Fibroblast of skin of right quadriceps (primary cell): ENCODE results near the gene DHX8.

ENCODE experiments used
- DNase-seq: peaks from one replicate; pipeline ENCODE4 v3.0.0-alpha.2; 2013

The DHX8 gene

DNA sequence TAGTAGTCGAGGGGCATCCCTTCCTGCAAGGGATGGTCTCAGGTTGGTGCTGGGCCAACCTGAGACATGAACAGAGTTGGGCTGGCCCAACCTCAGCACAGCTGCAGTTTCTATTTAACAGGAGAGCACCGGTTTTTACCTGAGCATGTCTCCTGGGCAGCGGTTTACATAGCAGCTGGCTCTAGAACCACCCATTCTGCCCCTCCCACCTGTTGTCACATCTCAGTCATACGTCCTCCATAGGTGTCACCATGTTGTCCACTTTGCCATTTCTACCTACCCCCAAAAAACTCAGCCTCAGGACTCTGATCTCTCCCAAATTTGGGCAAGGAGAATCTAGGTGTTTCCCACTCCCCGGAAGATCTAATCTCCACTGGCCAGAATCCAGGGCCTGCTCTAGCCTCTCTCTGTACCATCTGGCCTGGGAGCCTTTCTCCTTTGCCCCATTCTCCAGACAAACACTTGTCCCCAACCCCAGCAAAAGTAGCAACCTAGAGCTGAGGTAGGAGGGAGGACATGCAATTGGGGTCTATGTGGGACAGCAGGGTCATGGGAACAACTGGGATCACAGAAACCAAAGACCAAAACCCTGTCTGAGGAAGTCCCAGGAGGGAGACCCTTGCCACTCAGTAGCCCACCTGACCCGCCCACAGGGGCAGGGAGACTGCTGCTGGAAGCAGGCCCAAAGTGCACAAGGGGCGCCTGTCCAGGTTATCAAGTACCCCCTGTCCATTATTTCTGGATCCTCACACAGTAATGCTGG is 43.3 kb downstream of the DHX8 start:
- DNase-seq = no peak

DNA sequence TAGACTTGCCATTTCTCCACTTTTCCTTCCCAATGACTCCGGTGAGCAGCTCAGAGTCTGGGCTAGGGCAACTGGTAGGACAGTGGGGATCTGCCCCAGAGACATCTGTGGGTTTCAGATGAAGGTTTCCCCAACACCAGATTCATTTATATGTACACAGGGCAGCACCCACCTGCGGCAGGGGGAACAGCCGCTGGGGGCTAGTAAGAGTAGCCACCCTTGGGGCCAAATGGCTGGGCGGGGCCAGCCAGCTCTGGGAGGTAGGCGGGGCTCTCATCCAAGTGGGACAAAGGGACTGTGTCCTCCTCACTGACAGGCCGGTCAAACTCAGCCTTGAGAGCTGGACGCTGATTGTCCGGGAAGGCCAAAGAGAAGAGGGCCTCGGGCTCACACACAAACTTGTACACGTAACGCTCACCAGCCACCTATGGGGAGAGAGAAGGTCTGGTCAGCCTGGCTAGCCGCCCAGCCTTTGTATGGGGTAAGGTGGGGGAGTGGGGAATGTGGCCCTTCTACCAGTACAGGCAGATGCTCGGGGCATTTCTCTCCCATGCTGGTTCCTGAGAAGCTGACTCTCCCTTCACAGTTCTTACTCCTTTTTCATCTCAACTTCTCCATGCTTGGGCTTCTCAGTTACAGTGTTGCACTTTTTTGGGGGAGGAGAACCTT is 44.7 kb downstream of the DHX8 start:
- no peak for DNase-seq

DNA sequence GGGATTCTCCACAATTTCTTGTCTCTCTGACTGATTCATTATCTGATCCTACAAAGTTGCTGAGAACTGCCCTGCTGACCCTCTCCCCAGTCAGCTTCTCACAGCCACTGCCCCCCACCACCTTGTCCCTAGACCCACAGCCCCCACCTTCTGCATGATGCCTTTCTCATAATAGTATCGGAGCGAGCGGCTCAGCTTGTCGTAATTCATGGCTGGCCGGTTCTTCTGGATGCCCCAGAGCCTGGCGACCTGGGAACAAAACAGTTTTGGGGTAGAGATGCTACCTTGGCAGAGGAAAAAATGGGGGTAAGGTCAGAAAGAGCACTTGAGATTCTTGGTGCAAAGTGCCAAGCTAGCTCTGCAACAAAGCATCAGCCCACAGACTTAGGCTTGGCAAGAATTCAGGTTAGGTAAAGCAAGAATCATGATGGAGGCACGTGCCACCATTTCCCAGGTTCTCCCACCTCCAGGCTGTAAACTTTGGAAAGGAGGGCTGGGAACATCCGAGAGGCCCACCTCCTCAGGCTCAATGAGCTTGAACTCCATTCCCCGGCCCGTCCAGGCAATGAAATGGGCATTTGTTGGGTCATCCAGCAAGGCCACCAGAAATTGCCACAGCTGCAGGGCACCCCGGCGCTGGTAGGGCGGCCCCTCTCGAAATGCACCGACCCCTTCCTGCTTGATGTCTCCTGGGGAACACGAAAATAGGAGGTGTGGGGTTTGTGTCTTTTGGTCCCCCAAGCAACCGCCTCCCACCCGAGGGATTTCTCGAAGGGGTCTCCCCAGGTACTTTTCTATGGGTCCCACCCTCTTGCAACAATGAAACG is 45.4 kb downstream of the DHX8 start:
- no peak for DNase-seq

DNA sequence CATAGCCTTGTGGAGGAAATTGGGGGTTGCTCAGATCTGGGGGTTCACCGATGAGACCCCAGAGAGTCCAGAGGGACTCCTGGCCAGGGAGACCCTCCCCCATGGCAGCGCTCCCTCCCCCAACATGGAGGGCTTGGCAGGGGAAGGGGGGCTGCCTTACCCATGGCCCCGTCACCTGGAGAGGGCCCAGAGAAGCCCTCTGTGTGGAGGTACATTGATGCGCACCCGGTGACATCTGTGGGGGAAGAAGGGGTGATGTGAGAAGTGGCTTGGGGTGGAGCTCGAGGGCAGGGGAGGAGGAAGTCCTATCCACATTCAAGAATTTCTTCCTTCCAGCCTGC is 46.1 kb downstream of the DHX8 start:
- DNase-seq = no peak

DNA sequence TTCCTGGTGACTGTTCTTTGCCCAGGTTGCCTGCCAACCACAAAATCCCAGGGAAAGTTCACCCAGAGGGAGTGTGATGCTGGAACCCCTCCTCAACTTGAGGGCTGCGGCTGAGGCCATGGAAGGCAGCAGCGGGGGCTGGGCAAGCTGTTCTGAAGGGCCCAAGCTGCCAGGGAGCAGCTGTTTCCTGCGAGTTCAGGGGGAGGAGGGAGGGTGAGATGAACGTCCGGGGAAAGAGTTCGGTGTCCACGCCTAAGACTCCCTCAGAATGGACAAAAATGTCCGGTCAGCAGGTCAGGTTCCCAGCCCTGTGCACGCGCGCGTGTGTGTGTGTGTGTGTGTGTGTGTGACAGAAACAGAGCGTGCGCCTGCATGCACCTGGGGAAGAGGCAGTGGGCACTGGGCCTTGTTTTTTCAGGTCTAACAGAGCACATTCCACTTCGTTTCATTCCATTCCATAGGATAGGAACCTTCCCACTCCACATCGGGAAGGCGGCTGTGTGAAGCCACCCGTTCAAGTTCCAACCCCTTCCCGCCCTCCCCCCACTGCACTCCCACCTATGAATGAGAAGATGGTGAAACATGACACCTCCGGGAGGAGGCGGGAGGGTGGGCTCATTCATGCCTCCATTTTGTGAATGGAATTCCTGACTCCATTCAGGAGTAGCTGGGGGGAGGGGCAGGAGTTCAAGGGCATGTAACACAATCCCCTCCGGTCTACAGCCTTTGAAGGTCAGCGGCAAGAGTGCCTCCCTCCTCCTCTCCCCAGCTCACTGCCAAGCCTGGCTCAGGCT is 46.7 kb downstream of the DHX8 start:
- DNase-seq = peak; percentile 96

DNA sequence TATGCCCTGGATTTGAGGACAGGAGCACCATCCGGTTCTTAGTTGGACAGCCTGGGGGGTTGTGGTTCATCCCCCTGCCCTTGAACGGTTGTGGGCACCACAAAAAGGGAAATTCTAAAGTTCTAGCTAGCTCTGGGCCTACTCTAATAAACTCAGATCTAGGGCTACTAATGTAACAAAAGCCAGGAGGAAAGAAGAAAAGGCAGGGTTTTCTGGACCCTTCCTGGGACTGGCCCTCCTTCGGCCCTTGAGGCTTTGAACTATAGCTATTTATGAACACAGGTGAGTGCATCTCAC is 47.3 kb downstream of the DHX8 start:
- no peak for DNase-seq

DNA sequence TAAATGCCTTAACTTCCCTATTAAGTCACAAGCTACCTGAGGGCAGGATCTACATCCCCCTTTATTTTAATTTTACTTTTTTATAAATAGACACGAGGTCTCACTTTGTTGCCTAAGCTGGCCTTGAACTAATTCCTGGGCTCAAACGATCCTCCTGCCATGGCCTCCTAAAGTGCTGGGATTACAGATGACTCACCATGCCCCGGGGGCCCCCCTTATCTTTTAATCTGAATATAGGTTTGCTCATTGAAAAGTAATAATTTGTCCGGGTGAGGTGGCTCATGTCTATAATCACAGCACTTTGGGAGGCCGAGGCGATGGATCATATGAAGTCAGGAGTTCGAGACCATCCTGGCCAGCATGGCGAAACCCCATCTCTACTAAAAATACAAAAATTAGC is 48.2 kb downstream of the DHX8 start:
- DNase-seq = no peak

DNA sequence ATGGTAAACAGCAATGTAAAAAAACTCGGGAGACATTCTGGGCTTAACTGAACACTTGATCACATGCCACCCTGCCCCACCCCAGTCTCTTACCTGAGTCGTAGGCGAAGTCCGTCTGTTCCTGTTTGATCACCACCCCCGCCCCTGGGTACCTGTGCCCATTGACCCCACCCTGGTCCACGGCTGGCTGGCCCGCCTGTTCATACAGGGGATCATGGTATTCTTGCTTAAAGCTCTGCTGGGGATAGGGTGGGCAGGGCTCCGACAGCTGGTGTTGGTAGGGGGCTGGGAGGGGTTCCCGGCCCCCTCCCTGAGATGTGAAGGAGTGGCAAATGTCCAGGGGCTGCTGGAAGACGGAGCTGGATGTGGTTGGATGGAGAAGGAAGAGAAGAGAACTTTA is 48.8 kb downstream of the DHX8 start:
- no peak for DNase-seq

DNA sequence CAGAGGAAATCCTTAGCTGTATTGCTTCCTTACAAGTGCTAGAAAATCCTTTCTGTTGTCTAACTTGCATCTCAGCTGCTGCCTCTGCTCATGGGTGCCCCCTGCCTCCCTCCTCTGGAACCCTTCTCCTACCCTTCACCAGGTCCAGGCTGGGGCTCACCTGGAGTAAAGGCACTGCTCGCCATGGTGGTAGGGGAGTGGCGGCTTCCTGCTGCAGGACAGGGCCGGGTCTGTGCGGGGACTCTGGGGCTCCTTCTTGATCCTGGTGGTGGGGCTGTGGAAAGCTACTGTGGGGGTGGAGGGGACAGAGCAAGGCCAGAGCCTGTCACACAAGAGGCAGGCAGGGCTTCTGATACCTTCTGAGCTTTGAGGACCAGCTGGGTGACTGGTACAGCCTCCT is 49.9 kb downstream of the DHX8 start:
- no peak for DNase-seq

DNA sequence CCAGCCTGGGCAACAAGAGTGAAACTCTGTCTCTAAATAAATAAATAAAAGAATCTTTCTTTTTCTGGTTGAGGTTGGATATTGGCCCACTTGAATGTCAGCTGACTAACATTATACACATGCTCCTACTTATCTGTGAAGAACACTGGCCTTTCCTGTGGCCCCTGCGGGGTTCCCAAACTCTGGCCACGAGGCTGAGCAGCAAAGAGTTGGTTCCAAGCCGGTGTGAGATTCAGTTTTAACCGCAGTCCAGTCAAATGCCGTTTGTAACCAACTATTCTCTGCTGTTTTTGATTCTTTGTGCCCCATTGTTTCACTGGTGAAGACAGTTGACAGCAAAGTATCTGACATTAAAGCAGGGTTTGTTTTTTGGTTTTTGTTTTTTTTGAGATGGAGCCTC is 51.1 kb downstream of the DHX8 start:
- DNase-seq = no peak

DNA sequence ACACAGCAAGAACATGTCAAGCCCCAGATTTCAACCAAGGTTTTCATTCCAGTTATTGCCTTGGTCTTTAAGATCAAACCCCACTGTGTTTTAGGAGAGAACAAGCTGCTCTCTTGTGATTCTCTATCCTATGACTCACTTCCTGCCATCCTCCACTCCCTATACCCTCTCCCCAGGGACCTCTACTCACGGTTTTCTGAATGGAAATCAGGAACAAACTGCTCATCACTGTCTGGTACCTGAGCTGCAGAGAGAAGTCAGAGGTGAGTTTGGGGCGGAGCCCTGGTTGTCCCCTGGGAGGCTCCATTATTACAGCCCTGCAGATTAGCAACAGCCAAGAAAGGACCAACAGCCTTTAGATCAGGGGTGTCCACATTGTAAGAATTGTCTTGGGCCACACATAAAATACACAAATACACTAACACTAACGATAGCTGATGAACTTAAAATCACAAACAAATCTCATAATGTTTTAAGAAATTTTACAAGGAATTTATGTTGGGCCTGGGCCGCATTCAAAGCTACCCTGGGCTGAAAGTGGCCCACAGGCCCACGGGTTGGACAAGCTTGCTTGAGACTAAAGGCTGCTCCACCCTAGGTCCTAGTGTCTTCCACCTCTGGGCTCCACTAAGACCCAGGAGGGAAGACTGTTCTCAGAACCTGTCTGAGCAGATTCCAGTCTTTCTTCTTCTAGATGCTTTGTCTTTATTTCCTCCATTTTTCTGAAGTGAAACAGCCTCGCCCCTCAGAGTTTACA is 52.6 kb downstream of the DHX8 start:
- peak; percentile 88 for DNase-seq

DNA sequence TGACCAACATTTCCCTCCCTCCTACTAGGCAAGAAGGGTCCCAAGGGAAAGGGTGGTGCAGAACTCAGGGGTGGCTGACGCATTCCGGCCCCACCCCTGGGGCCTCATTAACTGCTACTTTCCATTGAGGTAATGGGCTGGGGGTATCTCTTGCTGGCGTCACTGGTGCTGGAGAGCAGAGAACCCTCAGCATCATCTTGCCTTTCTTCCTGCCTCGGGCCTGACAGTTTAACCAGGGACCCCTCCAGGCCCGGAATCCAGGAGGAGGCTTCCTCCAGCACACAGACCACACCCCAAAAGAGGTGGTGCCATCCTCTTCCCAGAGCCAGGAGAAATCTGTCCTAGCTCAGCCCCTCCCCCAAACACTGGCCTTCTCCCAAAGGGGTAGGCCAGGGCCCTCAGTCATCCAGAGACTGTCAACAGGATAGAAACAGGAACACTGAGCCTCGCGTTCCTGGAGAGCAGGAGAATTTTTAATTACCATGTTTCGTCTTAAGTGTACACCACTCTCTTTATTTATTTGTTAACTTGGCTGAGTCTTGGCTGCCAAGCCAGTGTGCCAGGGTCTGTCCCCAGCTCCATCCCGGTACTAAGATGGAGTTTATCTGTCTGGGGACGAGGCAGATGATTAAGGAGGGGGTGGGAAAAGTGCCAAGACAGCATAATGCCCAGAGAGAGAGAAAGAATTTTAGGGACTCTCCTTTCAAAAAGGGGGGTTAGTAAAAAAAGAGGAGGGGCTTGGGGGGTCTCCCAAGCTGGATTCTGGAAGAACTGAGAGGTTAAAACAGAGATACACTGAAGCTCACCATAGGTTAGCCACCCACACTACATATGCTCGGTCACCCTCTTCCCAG is 57.3 kb downstream of the DHX8 start:
- DNase-seq = peak; percentile 38

DNA sequence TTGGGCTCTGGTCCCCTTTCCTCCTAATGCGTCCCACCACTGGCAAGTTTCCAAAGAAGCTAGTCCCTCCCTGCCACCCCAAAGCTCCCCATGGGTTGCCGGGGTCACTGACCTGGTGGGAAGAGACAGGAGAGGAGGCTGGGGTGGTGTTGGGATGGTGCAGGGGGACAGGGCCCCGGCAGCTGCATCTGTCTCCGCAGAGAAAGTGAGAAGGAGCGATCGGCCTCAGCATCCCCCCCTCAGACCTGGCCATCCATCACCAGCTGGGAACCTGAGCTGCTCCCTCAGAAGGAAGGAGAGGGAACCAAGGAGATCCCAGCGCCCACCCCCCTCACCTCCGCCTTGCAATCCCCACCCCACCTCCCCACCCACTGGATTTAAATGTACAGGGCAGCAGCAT is 59.1 kb downstream of the DHX8 start:
- no peak for DNase-seq

DNA sequence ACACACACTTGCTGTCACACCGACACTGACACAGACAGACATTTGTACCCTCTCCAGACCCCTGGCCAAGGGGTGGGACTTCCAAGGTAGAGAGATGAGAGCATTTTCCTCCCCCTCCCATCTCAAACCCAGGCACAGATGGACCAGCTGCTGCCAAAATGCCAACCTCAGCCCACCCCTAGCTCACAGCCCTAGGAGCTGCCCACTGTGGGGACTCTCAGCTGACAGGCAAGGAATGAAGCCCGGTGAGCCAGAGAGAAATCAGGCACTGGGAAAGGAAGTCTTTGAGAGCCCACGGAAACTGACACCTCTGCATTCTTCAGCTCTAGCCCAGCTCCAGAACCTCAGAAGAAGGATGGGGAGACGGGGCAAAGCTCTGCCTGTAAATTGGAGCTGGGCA is 59.5 kb downstream of the DHX8 start:
- DNase-seq = peak; percentile 23

DNA sequence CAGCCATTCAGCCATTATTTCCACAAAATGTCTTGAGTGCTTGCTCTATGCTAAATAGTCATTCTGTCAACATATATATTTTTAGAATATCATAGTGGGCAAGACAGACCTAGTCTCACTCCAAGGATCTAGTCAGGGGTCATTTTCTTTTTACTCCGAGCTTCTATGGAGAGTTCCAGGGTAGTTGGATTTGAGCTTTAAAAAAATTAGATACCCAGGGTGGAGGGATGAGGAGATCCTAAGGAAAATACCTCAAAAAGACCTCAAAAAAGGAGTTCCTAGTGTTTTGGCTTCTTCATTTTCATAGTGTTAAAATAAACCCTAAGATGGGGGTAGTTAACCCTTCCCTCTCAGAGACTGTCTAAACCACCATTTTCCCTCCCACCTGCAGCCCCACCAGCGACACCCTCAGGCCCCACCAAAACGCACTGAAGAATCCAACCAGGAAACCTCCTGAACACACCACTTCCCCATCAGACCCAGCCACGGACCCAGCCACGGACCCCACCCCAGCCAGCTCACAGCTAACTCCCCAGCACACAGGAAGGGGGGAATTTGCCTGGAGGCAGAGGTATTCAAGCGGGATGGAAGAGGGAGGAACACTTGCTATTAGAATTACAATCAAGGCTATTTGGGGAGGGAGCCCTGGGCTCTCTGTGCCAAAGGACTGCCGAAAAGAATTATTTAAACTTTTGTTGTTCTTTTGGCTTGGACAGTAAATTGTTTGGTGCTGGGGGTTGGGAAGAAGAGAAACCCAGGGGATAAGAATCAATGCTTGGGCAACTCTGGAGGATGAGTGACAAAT is 60.2 kb downstream of the DHX8 start:
- no peak for DNase-seq

DNA sequence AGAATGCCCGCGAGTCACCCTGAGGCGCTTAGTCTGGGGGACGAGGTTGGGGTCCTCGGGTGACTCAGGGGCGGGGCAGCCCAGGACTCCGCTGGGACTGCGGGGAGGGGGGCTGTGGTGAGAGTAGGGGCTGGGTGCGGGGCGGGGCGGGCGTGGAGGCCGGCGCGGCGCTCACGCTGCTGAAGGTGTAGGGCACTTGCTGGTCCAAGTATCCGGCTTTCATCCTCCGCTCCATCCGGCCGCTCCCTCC is 61.5 kb downstream of the DHX8 start:
- DNase-seq = peak; percentile 14

DNA sequence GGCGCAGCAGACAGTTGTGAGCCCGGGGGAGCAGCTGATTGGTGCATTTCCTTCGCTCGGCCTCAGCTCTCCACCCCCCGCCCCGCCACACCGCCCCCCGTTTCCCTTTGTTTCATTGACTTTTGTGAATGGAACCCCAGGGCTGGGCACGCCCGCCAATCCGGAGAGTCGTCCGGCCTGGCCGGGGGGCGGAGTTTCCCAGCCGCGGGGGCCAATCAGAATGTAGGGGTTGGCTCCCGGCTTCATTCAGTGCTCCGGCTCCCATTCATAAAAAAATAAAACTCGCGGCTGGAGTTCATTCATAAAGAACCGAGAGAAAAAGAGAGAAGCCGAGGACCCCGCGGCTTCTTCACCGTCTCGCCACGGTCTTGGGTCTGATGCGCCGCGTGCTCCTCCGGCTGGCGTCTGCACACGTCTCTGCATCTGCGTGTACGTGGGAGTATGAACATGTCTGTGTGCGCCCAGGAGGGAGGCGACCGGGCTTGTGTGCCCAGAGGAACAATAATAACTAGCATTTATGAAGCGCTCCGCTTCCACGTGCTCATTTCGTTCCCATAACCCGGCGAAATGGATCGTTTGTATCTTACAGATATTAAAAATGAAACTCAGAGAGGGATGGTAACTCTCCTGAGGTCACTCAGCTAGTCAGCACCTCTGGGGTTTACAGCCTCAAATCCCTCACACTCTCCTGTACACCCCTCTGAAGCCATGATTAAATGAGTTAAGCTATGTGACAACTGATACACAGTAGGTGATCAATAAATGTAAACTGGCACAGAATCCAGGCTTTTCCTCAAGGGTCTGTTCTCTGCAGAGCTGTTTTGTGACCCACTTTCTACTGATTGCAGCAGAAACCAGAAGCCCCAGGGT is 62.8 kb downstream of the DHX8 start, which contains the start of gene ETV4:
ETV4 (minus strand) TSS at position 22 of the 870 bp plus-strand sequence. CDS start 723 bp downstream, outside the sequence.
- peak; percentile 93 for DNase-seq

DNA sequence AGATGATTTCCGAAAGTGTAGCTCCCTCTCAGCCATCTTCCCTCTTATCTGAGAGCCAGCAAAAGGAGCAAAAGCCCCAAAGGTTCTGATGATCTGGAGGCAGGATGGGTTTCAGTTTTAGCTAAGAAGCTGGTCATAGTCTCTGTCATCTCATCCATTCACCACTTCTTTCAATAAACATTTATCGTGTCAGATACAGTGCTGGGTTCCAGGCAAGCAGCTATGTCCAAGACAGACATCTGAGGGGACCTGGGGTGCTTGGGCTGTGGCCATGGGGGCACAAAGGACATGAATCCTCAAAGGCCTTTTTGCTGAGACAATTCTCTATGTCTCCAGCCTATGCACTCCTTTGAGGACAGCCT is 63.4 kb downstream of the DHX8 start:
- DNase-seq = no peak

DNA sequence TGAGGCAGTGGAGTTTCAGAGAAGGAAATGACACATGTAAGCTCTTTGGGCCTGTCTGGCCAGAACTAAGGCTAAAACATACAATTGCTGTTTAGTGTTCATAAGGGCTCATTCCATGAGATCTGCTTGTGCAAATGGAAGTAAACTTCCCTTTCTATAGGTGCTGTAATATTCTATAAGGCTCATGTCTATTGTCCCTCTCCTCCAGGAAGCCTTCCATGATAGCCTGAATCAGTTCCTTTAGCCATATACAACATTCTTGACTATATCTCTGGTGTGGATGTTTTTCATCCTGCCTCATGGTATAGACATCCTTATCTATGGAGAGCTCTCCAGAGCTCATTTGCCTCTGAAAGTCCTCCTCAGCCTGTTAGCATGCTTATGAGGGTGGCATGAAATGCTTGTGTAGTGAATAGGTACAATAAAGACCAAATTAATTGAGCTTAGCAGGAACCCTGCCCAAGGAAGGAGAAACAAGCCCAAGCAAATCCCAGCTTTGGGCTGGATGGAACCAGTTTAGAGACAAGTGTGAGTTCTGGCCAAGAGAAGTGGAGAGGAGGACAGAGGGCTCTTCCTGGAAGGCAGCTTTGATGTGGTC is 64.0 kb downstream of the DHX8 start:
- no peak for DNase-seq
